ENCODE measurements around the gene NOL7. TPM values are rescaled to one million over a fixed set of nuclear protein-coding genes. Genes with fewer than 3 reads are reported as not detected.

Gene NOL7
- total and polyA plus RNA-seq, 2 of the 13 experiments (the other 11 are each of a cell fraction or from before 2014, with no cell fraction given), result 37.8 to 186 TPM

GRCh38 chr6:13614926-13615791, at the start of gene NOL7 (continued):
- 0 out of 2 replicates have a peak, but pooled peaks have one; percentile 87 for TF ChIP-seq ZNF333 (CRISPR knock-in tag; IDR thresholded peaks at IDR 0.05; ENCODE audit: borderline replicate concordance)
- TF ChIP-seq MAFG (CRISPR knock-in tag; IDR thresholded peaks at IDR 0.05), result no peak
- TF ChIP-seq KLF12 (CRISPR knock-in tag; IDR thresholded peaks at IDR 0.05; ENCODE audit: borderline replicate concordance), result peak; percentile 93

DNA sequence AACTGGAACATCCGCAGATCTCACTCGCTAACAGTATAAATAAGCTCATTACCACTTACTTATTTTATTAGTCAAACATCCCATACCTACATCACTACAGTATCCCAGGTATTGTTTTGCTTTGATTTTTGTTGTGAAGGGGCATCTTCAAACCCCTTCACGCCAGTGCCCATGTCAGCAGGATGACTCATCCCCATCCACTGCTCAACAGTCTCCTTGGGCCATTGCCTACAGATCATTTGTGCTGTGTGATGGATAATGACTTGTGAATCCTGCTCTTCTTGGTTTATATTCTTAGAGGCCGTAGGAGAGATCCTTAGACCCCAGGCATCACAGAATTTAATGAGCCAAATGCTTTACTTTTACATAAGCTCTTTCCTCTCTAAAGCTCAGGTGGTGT, 49.2 kb upstream of the NOL7 start:
- Histone ChIP-seq H3K9me3 (ENCODE audit: low read length) (no peaks in the 10 kb centered on the region), H3K4me3 (replicated peaks in 1 of 3; ENCODE audit: insufficient read depth in 1 of 3, low read depth in 2 of 3, low read length in 3 of 3) (no peak overlapping the region), H3K27ac (ENCODE audit: extremely low read length, insufficient read depth, low read length) (no peak overlapping the region), H3K4me2 (ENCODE audit: low read depth, low read length) (0 out of 2 replicates have a peak overlapping the region, but pooled peaks have one; percentile 47), H3K4me1 (ENCODE audit: insufficient read depth, low read length) (peaks cover 53% of the 10 kb centered on the region), H4K20me1 (ENCODE audit: insufficient read depth, low read length) (no peaks in the 10 kb centered on the region), H3K36me3 (replicated peaks in 1 of 2; ENCODE audit: control insufficient read depth in 1 of 2, insufficient read depth in 2 of 2, low read length in 2 of 2) (no peaks in the 10 kb centered on the region), H2AFZ (ENCODE audit: low read length) (no peak overlapping the region), H3K27me3 (ENCODE audit: control insufficient read depth in 1 of 2, insufficient read depth in 2 of 2, low read length in 2 of 2) (no peaks in the 10 kb centered on the region; a peak in 1 of 5 replicates), H3K79me2 (ENCODE audit: insufficient read depth, low read length) (no peaks in the 10 kb centered on the region), H3K9ac (ENCODE audit: insufficient read depth, low read depth, low read length) (no peak overlapping the region)
- POLR2A ChIA-PET, result no interaction called here
- in situ Hi-C loops (cut with HindIII; ENCODE audit: extremely low pct_ligation_motif_present, low pct_unique_long_range_greater_than_20kb) (no loop called here), intact Hi-C loops (cut with micrococcal nuclease; ENCODE audit: unreplicated experiment) (no loop called here)
- 82% methylated on average over 4 of the region's 4 CpGs for WGBS (ENCODE audit: low lambda C conversion rate)
- no TSS peak for BruUV-seq (replicated peaks)
- ATAC-seq (no peak), FAIRE-seq (no peak), DNase-seq (ENCODE audit: low spot score) (no peak)
- peak; percentile 60 for TF ChIP-seq FOSL2 (CRISPR knock-in tag; IDR thresholded peaks at IDR 0.05)
- TF ChIP-seq, protein P1, sequence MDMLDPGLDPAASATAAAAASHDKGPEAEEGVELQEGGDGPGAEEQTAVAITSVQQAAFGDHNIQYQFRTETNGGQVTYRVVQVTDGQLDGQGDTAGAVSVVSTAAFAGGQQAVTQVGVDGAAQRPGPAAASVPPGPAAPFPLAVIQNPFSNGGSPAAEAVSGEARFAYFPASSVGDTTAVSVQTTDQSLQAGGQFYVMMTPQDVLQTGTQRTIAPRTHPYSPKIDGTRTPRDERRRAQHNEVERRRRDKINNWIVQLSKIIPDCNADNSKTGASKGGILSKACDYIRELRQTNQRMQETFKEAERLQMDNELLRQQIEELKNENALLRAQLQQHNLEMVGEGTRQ (IDR thresholded peaks at IDR 0.05; ENCODE audit: low read depth, low read length), result no peak
- TF ChIP-seq, protein P1 (CRISPR knock-in tag; IDR thresholded peaks at IDR 0.05; ENCODE audit: borderline replicate concordance), result no peak
- CTCF ChIA-PET (ENCODE audit: low intra/inter-chr PET ratio, low total read pairs), result no interaction called here
